ENCODE results near the gene PPP1R3C. TPM values are rescaled to one million over a fixed set of nuclear protein-coding genes. Genes with fewer than 3 reads are reported as not detected.
A peak's percentile ranks its signal among the peaks of the same experiment; 100 is the strongest.

PPP1R3C gene
- polyA plus RNA-seq, 1 donor: 37.3 TPM

DNA sequence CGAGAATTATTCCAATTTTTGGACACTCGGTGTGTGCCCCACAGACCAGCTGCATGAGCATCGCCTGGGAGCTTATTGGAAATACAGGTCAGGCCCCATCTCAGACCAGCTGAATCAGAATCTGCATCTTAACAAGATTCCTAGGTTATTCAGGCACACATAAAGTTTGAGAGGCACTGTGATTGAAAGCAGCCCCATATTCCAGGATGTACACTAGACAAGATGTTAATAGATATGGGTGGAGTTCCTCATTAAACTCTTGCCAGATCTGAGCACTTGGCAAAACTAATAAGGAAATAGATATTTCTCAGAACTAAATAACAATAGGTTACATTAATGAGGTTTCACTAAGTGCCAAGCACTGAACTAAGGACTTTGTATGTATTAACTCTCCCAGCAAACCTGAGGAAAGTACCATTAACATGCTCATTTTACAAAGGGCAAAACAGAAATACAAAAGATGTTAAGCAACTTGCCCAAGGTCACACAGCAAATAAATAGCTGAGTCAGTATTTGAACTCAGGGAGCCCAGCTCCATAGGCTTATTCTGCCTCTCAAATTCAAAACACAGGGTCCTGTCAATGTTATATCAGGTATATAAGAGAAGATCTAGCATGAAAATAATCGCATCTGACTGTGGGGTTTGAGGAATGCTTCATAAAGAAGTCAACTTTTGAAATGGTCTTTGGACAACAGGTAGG, 29.9 kb downstream of the PPP1R3C start:
- DNase-seq: no peak

DNA sequence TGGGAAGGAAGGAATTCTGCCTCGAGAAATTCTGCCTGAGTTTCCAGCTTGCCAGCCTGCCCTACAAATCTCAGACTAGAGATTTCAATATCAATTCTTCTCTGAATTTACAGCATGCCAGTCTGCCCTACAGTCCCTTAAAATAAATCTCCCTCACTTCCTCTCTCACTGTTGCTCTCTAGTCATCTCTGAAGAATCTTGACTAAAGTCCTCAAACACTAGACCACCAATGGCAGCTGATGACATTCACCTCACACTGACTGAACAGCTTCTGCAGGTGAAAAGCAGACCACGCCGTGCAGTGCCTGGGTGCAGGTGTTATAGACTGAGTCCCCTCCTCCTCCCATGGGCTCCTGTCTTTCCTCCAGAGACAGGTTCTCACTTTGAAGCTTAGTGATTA, 30.4 kb downstream of the PPP1R3C start:
- no peak for DNase-seq

DNA sequence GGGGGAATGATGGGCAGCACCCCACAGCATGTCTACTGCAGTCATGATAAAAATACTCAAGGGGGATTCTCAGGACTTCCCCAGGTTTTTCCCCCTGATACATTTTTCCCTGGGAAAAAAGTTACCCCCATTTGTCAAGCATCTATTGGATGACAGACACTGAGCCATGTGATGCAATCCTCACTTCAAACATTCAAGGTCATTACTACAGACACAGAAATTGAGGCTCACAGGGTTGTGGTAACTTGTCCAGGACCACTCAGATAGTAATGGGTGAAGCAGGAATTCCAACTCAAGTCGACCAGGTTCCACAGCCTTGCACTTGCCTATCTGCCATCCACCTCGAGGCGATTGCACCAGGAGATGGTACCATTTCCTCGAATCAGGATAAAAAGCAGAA, 31.7 kb downstream of the PPP1R3C start:
- no peak for DNase-seq

DNA sequence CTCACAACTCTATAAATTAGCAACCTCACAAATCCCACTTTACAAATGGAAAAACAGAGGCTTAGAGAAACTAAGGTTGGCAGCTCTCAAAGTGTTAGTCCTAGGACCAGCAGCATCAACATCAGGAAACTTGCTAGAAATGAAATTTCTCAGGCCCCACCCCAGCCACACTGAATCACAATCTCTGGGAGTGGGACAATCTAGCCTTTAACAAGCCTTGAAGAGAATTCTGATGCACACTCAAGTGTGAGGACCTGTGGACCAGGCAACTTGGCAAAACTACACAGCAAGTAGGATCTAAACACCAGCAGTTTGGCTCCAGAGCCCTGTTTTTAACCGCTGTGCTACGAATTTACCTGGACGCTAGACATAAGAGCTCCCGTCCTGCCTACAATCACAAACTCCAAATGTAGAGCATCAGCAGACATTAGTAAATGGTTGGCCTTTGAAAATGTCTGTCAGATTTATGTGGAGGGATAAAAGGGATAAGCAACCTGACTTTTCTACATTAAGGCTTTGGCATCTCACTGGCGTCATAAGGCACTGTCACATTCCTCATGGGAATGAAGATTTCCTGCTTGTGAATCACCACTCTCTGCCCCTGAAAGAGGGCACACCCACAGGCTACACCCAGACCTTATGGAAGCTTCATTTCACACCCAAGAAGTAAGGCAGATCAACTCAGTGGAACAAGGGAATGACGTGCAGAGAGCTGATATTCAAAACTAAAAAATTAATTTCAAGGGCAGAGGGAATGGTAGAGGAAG, 34.5 kb downstream of the PPP1R3C start:
- no peak for DNase-seq

DNA sequence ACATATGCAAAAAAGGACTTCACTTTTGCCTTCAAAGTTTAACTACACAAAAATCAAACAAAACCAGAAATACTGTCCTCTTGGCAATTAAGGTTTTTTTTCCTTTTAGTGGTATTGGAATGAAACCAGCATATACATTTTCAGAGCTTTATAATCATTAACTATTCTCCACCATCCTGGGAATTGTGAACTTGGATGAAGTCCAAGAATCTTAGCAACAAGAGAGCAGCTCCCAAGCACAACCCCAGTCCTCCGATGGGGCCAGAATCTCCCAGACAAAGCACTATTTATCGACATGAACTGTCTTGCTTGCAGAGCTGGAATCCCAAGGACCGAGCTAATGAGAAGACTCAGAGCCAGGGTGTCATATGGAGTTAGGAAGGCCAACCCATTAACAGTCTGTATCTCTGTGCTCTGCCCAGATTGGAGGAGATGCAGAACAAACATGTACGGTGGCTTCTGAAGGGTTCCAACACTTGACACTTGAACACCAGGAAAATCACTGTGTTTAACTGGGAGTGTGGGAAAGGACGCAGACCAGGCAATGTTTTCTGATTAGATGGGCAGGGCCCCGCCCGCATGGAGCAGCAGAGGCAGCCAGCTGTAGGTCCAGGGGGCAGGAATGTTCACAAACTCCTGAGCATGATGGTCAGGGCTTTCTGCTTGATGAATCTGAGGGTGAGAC, 35.5 kb downstream of the PPP1R3C start:
- no peak for DNase-seq

DNA sequence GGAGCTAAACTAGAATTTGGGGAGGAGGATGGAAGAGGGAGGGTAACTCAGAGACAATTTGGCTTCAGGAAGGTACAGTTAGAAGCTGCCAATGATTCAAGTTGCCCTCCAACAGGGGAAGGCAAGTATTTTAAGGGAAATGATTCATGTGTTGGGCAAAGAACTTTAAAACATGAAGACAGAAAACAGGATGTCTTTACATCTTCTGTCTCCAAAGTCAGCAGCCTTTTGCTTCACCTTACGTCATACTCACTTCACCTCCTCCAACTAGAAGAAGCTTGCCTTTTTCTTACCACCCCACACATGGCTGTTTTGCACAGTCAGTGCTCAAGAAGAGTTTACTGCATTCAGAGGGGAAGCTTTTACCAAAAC, 36.1 kb downstream of the PPP1R3C start:
- DNase-seq: no peak

DNA sequence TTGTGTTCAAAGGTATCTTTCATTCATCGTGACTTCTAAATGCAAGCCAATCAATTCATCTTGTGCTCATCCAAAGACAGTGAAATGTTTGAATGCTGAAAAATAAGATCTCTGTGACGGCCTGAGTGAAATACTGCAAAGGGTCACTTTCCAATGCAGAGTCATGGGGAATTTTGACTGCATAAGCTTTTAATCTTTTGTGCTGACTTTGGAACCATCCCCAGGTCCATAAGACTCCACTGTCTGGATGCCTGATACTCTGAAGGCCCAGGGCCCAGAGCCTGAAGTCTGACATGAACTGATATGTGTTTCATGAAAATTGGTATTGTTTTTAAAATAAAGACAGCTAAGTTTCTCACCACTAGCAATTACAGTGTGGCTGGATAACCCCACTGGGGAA, 39.0 kb downstream of the PPP1R3C start:
- no peak for DNase-seq

DNA sequence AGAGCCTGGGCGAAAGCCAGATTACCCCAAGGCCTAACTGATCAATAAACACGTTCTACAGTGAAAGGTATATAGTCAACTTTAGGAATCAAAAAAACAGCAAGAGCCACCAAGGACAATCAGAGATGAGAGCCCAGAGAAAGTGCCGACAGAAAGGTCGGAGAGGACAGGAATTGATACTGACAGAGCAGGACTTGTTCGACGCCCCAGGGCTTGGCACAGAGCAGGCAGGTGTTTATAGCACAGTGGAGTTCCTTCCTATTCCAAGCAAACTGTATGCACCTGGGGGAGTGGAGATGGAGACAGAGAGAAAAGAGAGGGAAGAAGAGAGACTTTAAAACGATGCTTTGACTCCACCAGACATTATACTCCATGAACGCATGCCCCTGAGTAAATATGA, 39.5 kb downstream of the PPP1R3C start:
- no peak for DNase-seq

DNA sequence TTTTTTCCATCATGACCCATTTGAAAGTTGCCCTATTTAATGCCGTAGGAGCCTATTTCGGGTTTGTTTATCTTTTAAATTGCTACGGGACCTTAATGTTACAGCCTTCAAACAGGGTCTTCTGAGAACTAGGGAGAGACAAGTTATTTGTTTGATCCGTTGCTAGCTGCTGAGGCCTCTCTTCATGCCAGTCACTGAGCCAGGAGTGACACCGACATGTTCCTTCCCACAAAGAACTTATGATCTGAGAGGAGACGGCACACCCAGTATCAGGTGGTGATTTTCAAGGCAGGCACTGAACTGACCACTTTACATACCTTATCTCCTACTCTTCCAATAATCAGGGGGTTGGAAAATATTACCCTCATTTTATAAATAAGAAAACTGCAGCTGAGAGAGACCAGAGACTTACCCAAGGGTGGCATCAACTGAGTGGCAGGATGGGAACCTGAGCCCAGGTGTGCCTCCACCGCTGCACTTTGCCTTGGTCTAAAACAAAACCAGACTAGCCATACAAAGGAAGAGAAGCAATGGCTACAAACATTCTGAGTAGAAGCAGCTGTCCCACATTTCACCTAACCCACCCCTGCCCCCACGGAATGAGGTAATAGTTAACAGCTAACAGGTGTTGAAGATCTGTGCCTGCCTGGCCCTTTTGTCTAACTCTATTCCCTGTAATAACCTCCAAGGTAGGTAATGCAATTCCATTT, 40.5 kb downstream of the PPP1R3C start:
- no peak for DNase-seq

DNA sequence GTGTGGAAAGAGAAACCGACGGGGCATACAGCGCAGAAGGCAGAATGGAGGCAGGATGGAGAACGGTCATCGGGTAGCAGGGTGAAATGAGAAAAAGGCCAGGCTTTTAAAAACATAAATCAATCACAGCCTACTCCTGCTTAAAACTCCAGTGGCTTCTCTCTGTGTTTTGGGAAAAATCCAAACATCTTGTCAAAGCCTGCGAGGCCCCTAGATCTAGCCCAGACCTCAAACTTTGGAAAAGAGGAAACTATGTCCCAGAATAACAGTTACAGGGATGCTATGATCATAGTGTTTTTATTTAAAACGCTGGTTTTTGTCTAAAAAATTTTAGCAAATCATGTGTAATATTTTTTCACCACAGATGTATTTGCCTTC, 41.1 kb downstream of the PPP1R3C start:
- DNase-seq: no peak

DNA sequence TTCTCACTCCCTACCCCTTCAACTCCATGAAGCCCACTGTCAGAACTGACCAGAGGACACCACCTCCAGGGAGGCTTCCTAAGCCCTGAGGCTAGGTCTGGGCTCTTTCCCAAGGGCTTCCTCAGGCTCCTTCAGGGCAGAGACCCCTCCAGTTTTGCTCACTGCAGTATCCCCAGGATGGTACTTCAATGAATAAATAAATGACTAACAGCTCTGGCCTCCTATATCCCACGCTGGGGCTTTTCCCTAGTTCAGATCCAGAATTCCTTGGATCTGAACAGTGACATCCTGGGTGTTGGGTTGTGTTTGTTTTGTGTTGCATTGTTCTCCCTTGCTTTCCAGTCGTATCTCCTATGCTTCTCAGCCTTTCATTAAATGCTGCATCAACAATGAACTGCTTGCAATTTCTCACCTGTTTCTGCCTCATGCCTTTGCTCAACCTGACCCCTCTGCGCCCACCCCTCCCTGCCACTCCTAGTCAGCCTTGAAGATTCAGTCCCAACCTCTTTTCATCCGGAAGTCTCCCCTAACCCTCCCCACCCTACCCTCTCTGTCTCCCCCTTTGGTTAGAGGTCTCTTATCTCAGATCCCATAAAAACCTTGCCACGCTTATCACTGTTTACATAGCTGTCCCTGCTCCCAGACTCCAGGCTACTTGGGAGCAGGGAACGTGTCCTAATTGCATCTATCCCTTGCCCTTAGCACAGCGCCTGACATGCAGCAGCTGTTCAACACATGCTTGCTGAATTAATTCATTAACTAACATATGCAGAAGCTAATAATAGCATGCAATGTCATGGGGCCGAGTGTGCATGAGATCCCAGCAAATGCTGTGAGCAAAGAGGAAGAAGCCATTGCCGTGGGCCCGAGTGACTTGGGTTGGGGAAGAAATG, 41.7 kb downstream of the PPP1R3C start:
- DNase-seq: peak; percentile 89

DNA sequence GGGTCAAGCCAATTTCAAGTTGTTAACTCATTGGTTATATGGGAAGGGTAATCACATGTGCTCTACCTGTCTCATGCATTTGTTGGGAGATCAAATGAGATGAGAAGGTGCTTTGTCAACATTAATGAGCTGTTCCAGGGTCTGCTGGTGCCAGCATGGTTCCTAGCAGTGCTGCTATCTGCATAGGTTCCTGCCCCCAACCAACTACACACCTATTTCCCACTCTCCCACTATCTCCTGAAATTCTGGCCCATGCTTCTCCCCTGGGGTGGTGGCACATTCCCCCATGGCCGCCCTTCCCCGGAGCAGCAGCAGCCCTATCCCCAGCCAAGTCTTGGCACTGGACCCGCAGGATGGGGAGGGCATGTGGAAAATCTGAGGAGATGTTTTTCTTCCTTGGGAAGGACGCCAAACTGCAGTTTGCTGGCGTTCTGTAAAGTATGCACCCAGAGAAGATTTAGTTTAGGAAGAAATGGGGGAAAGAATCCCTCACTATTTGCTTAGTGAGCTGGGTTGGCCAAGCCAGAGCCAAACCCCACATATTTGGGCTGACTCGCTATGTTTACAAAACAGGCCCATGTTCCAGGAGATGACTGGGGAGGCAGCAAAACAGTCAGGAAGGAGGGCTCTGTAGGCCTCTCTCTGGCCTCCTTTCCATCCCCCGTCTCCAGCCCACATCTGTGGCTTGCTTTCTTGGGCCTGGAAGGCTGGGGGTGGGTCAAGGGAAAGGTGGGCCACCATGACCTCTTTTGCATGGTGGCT, 42.5 kb downstream of the PPP1R3C start:
- no peak for DNase-seq

DNA sequence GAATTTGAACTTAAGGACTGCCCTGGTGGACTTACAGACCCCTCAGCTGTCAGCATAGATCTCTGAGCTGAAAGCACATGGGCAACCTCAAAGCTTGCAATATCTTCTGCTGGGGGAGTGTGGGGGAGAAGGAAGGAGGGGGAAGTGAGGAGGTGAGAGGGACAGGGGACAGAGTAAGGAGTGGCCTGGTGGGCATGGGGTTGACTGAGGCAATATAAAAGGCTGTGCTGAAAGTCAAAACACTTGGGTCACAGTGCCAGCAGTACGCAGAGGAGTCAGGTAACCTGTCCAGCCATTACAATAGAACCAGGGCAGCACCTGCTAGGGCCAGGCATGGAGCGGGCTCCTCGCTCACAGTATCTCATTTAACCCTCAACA, 43.2 kb downstream of the PPP1R3C start:
- no peak for DNase-seq

DNA sequence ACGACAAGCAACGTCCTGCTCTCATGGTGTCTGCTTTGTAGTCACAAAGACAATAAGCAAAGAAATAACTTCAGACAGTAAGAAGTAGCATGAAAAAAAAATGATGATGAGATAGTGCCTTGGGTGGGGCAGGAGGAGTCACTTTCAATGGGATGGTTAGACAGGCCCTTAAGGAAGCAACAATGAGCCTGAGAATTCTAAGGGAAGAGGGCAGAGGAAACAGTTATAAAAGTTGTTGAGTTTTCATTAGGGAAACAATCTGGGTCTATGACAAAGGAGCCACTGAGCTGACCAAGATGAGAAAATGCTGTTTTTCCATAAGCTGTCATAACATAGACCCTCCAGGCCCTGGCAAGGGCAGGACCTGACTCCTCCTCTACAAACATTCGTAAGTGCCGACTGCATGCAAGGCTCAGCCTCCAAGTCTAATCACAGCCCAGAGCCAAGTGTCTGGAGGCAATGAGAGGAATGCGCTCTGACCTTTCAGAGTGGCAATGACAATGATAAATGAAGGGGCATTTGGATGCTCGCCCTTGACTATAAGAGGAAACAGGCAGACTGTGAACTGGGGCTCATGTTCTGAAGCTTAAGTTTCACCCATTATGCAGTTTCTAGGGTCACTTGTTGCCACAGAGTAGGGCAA, 43.7 kb downstream of the PPP1R3C start:
- no peak for DNase-seq

DNA sequence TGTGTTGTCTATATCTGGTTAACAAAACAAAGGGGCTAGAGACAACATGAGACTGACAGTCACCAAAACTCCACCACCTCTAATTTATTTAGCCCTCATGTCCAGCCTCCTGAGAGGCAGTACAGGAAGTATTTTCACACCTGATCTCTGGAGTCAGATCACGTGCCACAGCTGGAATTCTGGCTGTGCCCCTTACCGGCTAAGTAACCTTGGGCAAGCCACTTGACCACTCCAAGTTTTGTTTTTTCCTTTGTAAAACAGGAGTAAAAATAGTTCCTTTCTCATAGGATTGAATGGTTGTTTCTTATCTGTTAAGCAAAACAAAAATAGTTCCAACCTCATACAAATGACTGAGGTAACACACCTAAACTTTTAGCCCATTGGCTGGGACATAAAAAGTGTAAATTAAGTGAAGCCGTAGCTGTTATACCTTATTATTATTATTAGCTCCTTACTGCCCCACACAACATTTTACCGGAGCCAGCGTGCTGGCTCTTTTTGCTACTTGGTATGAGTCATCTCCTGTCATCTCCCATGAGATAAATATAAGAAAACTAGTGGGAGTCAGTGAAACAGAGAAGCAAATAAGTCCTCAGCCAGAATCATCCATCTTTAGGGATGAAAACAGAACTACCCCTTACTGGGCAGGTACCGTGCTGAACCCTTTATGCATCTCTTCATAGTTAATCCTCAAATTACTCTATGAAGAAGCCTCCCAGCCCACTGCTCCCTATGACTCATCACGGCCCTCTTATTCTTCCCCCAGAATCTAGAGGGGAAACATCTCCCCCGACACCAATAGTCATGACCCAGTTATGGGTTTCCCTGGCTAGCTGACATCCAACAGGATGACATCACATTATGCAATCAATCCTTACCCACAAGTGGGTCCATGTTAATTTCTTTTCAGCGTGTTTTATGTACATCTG, 44.9 kb downstream of the PPP1R3C start:
- no peak for DNase-seq

DNA sequence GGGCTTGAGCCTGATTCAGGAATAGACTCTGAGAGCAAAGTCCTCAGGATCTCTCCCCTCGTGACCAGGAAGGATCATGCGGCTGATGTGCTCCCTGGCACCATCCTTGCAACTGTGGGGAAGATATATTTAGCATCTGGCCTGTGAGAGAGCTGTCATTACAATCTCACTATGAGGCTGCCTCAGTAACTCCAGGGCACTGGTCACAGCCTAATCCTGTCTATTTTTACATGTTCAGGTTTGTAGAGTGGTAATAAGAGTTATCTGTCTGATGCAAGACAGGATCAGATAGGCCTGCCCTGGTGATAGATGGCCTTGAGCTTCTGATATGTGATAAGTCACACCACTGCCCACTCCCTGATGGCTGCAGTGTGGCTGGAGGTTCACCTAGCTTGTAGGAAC, 50.7 kb downstream of the PPP1R3C start:
- DNase-seq: no peak

DNA sequence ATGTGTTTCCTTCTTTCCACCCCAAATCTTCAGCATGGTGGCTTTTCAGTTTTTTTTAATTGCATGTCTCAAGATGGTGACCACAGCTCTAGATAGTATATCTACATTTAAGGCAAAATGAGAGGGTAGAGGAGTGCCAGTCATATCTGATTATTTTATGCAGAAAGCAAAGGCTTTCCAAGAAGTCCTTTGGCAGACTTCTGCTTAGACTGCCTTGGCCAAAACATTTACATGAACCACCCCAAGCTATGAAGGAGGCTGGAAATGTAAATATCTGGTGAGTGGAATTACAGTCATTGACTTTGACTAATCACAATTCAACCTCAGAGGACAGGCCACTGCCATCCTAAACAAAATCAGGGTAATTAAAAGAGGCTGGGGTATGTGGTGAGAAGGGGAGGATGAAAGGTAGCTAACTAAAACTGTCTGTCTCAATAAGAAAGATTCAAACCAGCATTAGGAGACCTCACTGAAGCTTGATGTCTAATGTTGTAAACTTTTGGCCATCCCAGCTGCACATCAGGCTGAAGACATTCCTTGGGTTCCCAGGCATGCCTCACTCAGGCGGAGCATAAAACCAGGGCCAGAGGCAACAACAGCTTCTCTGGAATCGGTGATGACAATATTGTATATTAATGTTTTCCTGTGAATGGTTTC, 53.4 kb downstream of the PPP1R3C start:
- no peak for DNase-seq

Measured in left kidney (tissue), 2 donors.